Parathyroid adenoma (tissue), 2 donors: ENCODE measurements around the gene CSF2.

Source experiments
- H2AFZ ChIP-seq: fragments of 300-600 bp; sonication (generic); one replicate; pipeline ENCODE4 v1.7.0; 2017; ENCODE audit warnings: antibody characterized with exemption, mild to moderate bottlenecking
- H3K27ac ChIP-seq: fragments of 300-600 bp; sonication (generic); one replicate; pipeline ENCODE4 v1.7.0; 2017
- H3K27me3 ChIP-seq: fragments of 300-600 bp; sonication (generic); one replicate; pipeline ENCODE4 v1.7.0; 2017; ENCODE audit warnings: low read length; ENCODE audit not compliant: control insufficient read depth, insufficient read depth
- H3K36me3 ChIP-seq: fragments of 300-600 bp; sonication (generic); one replicate; pipeline ENCODE4 v1.7.0; 2017; ENCODE audit warnings: low read length; ENCODE audit not compliant: control insufficient read depth, insufficient read depth
- H3K4me1 ChIP-seq: fragments of 300-600 bp; sonication (generic); one replicate; pipeline ENCODE4 v1.7.0; 2017; ENCODE audit warnings: control low read depth
- H3K4me2 ChIP-seq: fragments of 300-600 bp; sonication (generic); one replicate; pipeline ENCODE4 v1.7.0; 2017; ENCODE audit warnings: low read length
- H3K4me3 ChIP-seq: fragments of 300-600 bp; sonication (generic); one replicate; pipeline ENCODE4 v1.7.0; 2017; ENCODE audit warnings: low read depth, low read length
- H3K79me2 ChIP-seq: fragments of 300-600 bp; sonication (generic); one replicate; pipeline ENCODE4 v1.7.0; 2017; ENCODE audit warnings: control low read depth
- H3K9ac ChIP-seq: fragments of 300-600 bp; sonication (generic); one replicate; pipeline ENCODE4 v1.7.0; 2017; ENCODE audit warnings: mild to moderate bottlenecking
- H3K9me3 ChIP-seq: fragments of 300-600 bp; sonication (generic); one replicate; pipeline ENCODE4 v1.7.0; 2017; ENCODE audit warnings: low read length; ENCODE audit not compliant: control insufficient read depth
- TF ChIP-seq, protein P1 (sequence below): fragments of 300-600 bp; sonication (generic); IDR thresholded peaks from one replicate; pipeline ENCODE4 v1.7.0; 2017; ENCODE audit warnings: antibody characterized with exemption, mild to moderate bottlenecking
- donor health status: primary hyperparathyroidism.

The CSF2 gene

DNA sequence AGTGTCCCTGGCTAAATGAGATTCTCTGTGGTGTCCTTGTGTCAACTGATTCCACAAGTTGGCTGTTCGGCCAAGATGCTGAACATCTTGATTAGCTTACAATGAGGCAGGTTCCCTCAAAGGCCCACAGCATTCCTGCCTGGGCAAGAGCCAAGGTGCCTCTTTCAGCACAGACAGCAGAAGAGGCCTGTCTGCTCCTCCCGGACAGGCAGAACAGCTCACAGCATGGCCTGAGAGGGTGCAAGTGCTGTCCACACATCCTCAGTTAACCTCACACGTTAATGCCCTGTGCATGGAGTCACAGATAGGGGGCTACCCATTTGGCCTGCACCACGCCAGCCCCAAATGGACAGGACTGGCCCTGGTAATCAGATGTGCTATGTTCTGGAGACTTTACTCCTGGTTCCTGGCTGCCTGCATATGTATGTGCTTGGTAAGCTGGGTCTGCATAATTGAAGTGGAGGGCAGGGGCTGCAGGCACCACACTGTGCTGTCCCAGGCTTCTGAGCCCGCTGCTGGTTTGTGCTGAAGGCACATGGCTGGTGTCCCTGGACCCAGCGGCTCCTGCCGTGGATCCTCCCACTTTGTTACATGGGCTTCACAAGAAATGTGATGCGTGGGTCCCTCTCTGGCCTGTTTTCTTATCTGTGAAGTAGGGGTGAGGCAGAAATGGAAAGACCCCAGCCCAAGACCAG lies 8.9 kb downstream of the CSF2 start:
- Histone ChIP-seq H3K27ac (no peak overlapping the region), H3K36me3 (no peaks in the 10 kb centered on the region), H3K27me3 (no peaks in the 10 kb centered on the region), H3K9ac (no peak overlapping the region), H3K4me1 (no peaks in the 10 kb centered on the region), H3K9me3 (no peaks in the 10 kb centered on the region), H3K79me2 (no peaks in the 10 kb centered on the region), H3K4me2 (no peak overlapping the region), H3K4me3 (no peak overlapping the region), H2AFZ (no peak overlapping the region)
- TF ChIP-seq, protein P1, sequence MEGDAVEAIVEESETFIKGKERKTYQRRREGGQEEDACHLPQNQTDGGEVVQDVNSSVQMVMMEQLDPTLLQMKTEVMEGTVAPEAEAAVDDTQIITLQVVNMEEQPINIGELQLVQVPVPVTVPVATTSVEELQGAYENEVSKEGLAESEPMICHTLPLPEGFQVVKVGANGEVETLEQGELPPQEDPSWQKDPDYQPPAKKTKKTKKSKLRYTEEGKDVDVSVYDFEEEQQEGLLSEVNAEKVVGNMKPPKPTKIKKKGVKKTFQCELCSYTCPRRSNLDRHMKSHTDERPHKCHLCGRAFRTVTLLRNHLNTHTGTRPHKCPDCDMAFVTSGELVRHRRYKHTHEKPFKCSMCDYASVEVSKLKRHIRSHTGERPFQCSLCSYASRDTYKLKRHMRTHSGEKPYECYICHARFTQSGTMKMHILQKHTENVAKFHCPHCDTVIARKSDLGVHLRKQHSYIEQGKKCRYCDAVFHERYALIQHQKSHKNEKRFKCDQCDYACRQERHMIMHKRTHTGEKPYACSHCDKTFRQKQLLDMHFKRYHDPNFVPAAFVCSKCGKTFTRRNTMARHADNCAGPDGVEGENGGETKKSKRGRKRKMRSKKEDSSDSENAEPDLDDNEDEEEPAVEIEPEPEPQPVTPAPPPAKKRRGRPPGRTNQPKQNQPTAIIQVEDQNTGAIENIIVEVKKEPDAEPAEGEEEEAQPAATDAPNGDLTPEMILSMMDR, result no peak

DNA sequence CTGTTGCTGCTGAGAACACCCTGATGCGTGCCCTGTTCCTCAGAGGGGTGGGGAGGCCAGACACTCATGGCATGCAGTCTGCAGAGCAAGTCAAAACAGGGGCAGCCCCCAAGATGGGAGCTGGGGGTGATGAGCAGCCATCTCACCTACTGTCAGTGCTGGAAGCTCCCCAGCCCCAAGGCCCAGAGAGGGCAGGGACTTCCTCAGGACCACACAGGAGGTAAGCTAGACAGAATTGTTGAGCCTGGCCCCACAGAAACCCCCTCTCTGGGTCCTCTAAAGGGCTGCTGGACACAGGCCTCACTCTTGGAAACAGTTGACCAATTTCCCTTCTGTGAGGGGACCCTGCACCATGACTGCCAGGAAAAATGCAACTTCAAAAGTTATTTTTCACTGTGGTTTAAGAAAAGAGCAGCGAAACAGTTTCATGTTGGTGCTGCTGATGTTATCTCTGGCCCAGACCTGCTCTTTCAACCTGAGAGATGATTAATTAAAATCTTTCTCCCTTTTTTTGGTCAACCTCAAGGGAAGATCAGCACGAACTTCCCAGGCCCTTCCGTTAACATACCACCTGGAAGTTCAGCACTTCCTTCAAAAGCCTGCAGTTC lies 9.6 kb downstream of the CSF2 start:
- TF ChIP-seq, protein P1, result no peak
- H3K4me2 ChIP-seq, result no peak overlapping the region
- no peaks in the 10 kb centered on the region for H3K4me1 ChIP-seq
- H3K9me3 ChIP-seq, result no peaks in the 10 kb centered on the region
- H3K4me3 ChIP-seq, result no peak overlapping the region
- H3K9ac ChIP-seq, result no peak overlapping the region
- no peak overlapping the region for H2AFZ ChIP-seq
- no peaks in the 10 kb centered on the region for H3K27me3 ChIP-seq
- no peaks in the 10 kb centered on the region for H3K79me2 ChIP-seq
- H3K36me3 ChIP-seq, result no peaks in the 10 kb centered on the region
- no peak overlapping the region for H3K27ac ChIP-seq

DNA sequence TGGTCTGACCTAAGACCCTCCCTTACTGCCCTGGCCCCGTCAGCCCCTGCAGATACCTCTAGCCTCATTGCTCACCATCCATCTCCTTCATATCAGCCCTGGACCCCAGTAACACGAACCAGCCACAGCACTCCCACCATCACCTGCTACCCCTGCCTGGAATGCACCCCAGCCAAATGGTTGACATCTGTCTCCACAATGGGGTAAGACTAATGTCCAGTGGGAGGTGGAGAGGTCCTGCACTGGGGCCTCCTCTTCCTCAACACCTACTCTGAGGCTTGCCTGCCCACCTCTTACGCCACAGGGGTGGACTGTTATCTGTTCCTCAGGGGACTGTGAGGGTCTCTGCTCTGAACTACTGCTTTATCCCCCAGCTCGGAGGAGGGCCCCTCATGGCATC lies 12.1 kb downstream of the CSF2 start:
- Histone ChIP-seq H2AFZ (no peak overlapping the region), H3K4me2 (no peak overlapping the region), H3K9ac (no peak overlapping the region), H3K9me3 (no peaks in the 10 kb centered on the region), H3K79me2 (no peaks in the 10 kb centered on the region), H3K27me3 (no peaks in the 10 kb centered on the region), H3K36me3 (no peaks in the 10 kb centered on the region), H3K4me3 (no peak overlapping the region), H3K27ac (no peak overlapping the region), H3K4me1 (no peaks in the 10 kb centered on the region)
- TF ChIP-seq, protein P1, result no peak

DNA sequence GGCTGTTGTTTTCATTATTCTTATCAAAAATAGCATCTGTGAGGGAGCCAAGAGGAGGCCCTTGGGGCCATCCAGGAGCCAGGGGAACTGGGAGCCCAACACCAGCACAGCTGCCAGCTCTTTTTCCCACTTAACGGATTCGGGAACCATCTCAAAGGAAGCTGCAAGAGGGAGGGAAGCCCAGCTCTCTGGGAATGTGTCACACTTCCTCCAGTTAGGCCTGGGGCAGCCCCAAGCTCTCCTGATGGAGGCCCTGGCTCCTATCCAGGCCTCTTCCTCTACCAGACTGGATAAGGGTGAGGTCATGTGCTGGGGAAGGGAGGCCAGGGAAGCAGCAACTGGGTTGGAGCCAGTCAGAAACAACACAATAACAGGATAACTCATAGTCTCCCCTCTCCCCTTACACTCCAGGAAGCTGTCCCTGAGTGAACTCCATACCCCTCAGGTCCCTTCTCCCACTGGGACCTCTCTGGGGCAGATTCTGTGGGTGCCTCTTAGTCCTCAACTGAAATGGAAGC lies 12.7 kb downstream of the CSF2 start:
- Histone ChIP-seq H3K27ac (no peak overlapping the region), H3K9me3 (no peaks in the 10 kb centered on the region), H3K4me3 (no peak overlapping the region), H3K4me1 (no peaks in the 10 kb centered on the region), H3K4me2 (no peak overlapping the region), H3K79me2 (no peaks in the 10 kb centered on the region), H3K36me3 (no peaks in the 10 kb centered on the region), H3K9ac (no peak overlapping the region), H2AFZ (no peak overlapping the region), H3K27me3 (no peaks in the 10 kb centered on the region)
- TF ChIP-seq, protein P1, result no peak

DNA sequence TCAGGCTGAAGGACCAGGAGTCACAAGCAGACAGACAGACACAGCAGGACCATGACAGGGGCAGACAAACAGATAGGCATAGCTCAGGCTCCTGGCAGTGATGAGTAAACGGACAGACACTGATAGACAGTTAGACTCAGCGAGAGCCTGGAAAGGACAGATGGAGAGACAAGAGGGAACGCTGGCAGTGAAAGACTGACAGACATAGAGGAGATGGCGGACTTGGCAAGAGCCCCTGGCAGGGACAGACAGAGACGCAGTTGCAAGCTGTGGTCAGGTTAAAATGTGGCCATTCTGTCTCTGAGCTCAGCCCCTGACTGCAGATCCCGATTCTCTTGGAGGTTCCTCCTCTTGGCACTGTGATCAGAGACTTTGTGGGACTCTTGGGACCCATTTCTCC lies 13.6 kb downstream of the CSF2 start:
- no peak overlapping the region for H3K4me3 ChIP-seq
- H3K27ac ChIP-seq, result no peak overlapping the region

More for the DNA sequence above, 13.6 kb downstream of the CSF2 start:
- Histone ChIP-seq H2AFZ (no peak overlapping the region), H3K9ac (no peak overlapping the region), H3K9me3 (no peaks in the 10 kb centered on the region), H3K27me3 (no peaks in the 10 kb centered on the region), H3K4me2 (no peak overlapping the region), H3K79me2 (no peaks in the 10 kb centered on the region), H3K4me1 (no peaks in the 10 kb centered on the region), H3K36me3 (no peaks in the 10 kb centered on the region)
- TF ChIP-seq, protein P1, result no peak
